Uterus (tissue), 4 donors: Measurements from ENCODE around the gene PRKCE. TPM values are rescaled to one million over a fixed set of nuclear protein-coding genes. Genes with fewer than 3 reads are reported as not detected.
A peak's percentile ranks its signal among the peaks of the same experiment; 100 is the strongest.

ENCODE experiments used
- DNase-seq, 2 donors: peaks; one replicate each; pipeline ENCODE4 v3.0.0-alpha.2; 2019 to 2020
- H3K27ac ChIP-seq, 2 donors: fragments of 200-600 bp; sonication (generic); 1 replicate in 1 of 2; 2 replicates in 1 of 2; pipeline ENCODE4 v1.5.1; 2016 to 2018
- H3K27me3 ChIP-seq, 2 donors: fragments of 200-600 bp; sonication (generic); one replicate each; pipeline ENCODE4 v1.5.1; 2018 to 2019; ENCODE audit warnings: control low read depth in 1 of 2
- H3K36me3 ChIP-seq, 2 donors: fragments of 200-600 bp; sonication (generic); one replicate each; pipeline ENCODE4 v1.5.1; 2019; ENCODE audit warnings: control low read depth in 1 of 2
- H3K4me1 ChIP-seq, 2 donors: fragments of 200-600 bp; sonication (generic); one replicate each; pipeline ENCODE4 v1.5.1; 2018 to 2019; ENCODE audit warnings: control low read depth in 1 of 2
- H3K4me3 ChIP-seq, 2 donors: fragments of 200-600 bp; sonication (generic); 1 replicate in 1 of 2; 2 replicates in 1 of 2; pipeline ENCODE4 v1.5.1; 2018 to 2019; ENCODE audit warnings: mild to moderate bottlenecking in 1 of 2
- H3K9me3 ChIP-seq, 2 donors: fragments of 200-600 bp; sonication (generic); one replicate each; pipeline ENCODE4 v1.5.1; 2019; ENCODE audit warnings: control low read depth in 1 of 2
- POLR2A ChIP-seq, 2 donors: fragments of 450-650 bp; IDR thresholded peaks; one replicate each; pipeline ENCODE4 v1.6.1; 2016; ENCODE audit warnings: antibody characterized with exemption in 2 of 2, mild to moderate bottlenecking in 1 of 2, moderate library complexity in 1 of 2
- intact Hi-C: fragments of 100-400 bp; cut with DNase I; formaldehyde crosslinking; loops from one replicate; pipeline ENCODE4 v1.15.1; 2023; ENCODE audit warnings: low total_unique reads
- total RNA-seq, 4 donors: library from RNA; depleted of rRNA in 3 of 4; stranded (reverse); fragments of >200 nt in 3 of 4; gene quantifications; one replicate each; pipeline versions ENCODE4 v1.1.0 to v1.2.4, GENCODE V29; 2014 to 2023
- TF ChIP-seq, protein P1 (sequence below), 4 experiments: fragments of 200-600 bp in 2 of 4; fragments of 450-650 bp in 2 of 4; sonication (generic) in 2 of 4; IDR thresholded peaks; one replicate each; pipeline ENCODE4 v1.5.1; 2016 to 2019; ENCODE audit warnings: antibody characterized with exemption in 4 of 4, mild to moderate bottlenecking in 2 of 4, moderate library complexity in 1 of 4
- donor health status: DM: yes; HTN: yes; CAD: no.

PRKCE gene
- total RNA-seq, 4 donors from 2014 or later, result 3.8 to 47.6 (median 14.2) TPM

DNA sequence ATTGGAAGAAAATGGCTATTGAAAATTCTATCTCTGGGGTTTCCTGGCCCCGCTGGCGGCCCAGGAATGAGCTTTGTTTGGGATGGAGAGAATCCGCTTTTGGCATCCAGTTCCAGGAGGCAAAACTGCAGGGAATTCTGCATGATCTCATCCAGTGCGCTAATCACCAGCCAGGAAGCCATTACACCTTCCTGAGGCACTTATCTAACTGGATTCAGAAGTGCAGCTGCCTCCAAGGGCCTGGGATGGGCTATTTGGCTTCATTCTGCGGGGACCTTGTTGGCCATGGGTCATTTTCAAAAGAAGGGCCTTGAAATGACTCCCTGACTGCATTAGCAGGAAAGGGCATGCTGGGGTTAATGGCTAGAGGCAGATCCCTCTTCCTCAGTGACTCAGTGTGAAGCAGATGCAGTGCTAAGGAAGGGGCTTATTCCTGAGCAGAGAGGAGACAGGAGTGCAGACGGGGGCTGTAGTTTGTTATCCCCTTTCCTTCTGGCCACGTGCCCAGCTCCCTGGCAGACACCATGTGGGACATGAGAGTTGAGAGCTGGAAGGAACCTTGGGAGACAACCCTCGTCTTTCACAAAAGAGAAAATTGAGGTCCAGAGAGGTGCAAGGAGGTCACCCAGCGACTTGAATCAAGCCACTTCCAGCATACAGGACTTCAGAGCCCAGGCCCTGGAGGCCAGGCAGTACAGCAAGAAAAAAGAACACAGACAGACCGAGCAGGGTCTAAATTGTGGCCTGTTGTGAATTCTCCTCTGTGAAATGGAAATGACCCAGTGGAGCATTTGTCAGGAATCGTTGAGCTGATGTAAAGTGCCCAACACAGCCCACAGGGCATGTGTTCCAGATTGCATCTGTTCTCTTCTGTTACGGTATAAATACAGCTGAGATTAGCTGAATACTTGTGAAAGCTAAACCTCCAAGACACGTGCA is 161.8 kb downstream of the PRKCE start:
- DNase-seq, result peak; percentile 40 to 53
- no peak overlapping the region for H3K4me3 ChIP-seq
- H3K9me3 ChIP-seq, result no peaks in the 10 kb centered on the region
- no peak for TF ChIP-seq POLR2A (IDR thresholded peaks at IDR 0.05)
- TF ChIP-seq, protein P1, sequence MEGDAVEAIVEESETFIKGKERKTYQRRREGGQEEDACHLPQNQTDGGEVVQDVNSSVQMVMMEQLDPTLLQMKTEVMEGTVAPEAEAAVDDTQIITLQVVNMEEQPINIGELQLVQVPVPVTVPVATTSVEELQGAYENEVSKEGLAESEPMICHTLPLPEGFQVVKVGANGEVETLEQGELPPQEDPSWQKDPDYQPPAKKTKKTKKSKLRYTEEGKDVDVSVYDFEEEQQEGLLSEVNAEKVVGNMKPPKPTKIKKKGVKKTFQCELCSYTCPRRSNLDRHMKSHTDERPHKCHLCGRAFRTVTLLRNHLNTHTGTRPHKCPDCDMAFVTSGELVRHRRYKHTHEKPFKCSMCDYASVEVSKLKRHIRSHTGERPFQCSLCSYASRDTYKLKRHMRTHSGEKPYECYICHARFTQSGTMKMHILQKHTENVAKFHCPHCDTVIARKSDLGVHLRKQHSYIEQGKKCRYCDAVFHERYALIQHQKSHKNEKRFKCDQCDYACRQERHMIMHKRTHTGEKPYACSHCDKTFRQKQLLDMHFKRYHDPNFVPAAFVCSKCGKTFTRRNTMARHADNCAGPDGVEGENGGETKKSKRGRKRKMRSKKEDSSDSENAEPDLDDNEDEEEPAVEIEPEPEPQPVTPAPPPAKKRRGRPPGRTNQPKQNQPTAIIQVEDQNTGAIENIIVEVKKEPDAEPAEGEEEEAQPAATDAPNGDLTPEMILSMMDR (IDR thresholded peaks at IDR 0.05), result no peak
- peak overlapping the region; percentile 49 to 55 for H3K27ac ChIP-seq
- H3K4me1 ChIP-seq, result peaks cover 0 to 26% of the 10 kb centered on the region in 2 donors
- no peaks in the 10 kb centered on the region for H3K36me3 ChIP-seq
- intact Hi-C loops, result no loop called here
- H3K27me3 ChIP-seq, result no peaks in the 10 kb centered on the region

DNA sequence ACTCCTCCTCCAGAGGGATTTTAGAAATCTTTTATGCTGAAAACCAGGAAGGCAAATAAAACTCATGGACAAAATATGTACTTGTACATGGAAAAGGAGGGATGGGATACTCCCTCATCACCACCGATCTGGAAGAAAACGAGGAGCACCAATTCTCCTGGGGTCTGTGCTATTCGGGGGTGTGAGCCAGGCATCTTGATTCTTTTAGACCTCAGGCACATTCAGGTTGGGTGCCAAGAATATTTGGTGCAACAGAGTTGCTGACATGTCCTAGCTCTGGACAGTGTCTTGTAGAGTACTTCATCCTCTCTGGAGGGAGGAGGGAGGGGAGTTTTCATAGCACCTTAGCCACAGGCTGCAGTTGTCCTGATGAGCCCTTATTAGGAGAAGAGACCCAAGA is 163.0 kb downstream of the PRKCE start:
- Histone ChIP-seq H3K27ac (peak overlapping the region; percentile 49 to 55), H3K36me3 (no peaks in the 10 kb centered on the region), H3K4me1 (peaks cover 0 to 26% of the 10 kb centered on the region in 2 donors), H3K9me3 (no peaks in the 10 kb centered on the region), H3K27me3 (no peaks in the 10 kb centered on the region), H3K4me3 (no peak overlapping the region)
- no peak for TF ChIP-seq POLR2A (IDR thresholded peaks at IDR 0.05)
- TF ChIP-seq, protein P1 (IDR thresholded peaks at IDR 0.05), result no peak
- intact Hi-C loops, result no loop called here
- peak; percentile 54 to 64 for DNase-seq

DNA sequence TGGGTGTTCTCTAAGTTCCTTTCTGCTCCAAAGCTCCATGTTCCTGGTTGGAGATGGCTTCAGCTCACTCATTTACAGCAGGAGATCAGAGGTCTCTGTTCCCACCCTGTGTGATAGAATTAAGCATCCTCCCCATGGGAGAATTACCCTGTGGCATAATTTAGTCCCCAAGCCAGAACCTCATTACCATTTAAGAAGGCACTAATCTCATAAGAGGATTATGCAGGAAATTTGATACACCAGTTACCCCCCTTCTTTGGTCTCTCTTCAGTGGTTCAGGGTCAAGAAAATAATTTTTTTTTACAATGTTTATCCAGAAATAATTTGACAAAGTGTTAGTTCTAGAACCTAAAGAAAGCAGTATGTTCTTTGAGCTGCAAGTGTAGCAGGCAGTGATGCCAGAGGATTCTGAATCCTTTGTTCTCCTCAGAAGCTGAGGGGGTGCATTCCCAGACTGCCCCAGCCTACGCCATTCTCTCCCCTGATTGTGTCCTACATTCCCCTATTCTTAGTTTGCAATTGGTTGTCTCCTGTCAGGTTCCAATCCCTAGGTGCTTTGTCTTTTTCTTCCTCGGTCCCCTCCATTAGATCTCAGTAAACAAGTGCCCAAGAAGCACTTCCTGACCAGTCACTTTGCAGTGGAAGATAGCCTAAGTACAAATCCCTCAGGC is 163.6 kb downstream of the PRKCE start:
- H3K9me3 ChIP-seq, result no peaks in the 10 kb centered on the region
- H3K27ac ChIP-seq, result peak overlapping the region; percentile 49 to 55
- no peak overlapping the region for H3K4me3 ChIP-seq
- H3K27me3 ChIP-seq, result no peaks in the 10 kb centered on the region
- intact Hi-C loops, result no loop called here
- peaks cover 0 to 26% of the 10 kb centered on the region in 2 donors for H3K4me1 ChIP-seq
- TF ChIP-seq, protein P1 (IDR thresholded peaks at IDR 0.05), result no peak
- no peak for TF ChIP-seq POLR2A (IDR thresholded peaks at IDR 0.05)
- DNase-seq, result no peak
- H3K36me3 ChIP-seq, result no peaks in the 10 kb centered on the region

DNA sequence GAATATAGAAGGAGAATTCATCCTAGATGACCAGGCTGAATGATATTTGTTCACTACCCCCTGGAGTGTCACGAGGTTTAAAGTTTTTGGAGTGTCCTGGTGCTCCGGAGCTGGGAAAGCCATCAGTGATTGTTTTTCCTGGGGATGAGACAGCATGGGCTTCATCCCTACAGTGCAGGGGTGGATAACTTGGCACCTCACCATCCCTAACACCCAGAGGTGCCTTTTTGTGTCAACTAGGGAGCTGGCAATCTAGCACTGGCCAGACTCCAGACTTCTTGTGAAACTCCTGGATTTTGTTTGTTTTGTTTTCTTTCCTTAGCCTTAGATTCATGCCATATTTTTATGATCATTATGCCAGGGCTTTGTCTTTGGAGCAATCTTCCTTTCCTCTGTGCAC is 164.8 kb downstream of the PRKCE start:
- TF ChIP-seq POLR2A (IDR thresholded peaks at IDR 0.05), result no peak
- TF ChIP-seq, protein P1 (IDR thresholded peaks at IDR 0.05), result no peak
- Histone ChIP-seq H3K4me3 (no peak overlapping the region), H3K4me1 (peaks cover 0 to 26% of the 10 kb centered on the region in 2 donors), H3K9me3 (no peaks in the 10 kb centered on the region), H3K27ac (peak overlapping the region; percentile 46 to 55), H3K27me3 (no peaks in the 10 kb centered on the region), H3K36me3 (no peaks in the 10 kb centered on the region)
- intact Hi-C loops, result no loop called here
- DNase-seq, result peak in 1 of 2 donors; percentile 40

DNA sequence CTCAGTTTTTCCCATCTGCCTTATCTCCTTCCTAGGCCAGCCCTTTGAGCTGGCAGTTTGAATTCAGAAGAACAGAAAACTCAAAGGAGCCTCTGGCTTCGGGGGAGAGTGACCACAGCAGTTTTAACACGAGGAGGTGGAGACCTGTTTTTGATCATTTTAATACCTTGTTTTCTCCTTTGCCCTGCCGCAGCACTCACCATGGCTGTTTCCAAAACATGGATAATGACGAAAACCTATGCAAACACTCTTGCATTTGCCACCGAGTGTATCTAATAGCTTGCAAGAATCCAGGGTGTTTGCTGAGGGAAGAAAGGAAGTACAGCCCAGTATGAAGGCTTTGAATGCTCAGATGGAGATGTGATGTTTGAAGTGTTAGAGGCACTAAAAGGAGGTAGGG is 167.1 kb downstream of the PRKCE start:
- Histone ChIP-seq H3K9me3 (no peaks in the 10 kb centered on the region), H3K4me3 (no peak overlapping the region), H3K27me3 (no peaks in the 10 kb centered on the region), H3K4me1 (peaks cover 0 to 35% of the 10 kb centered on the region in 2 donors), H3K36me3 (no peaks in the 10 kb centered on the region), H3K27ac (peak overlapping the region; percentile 42 to 63)
- intact Hi-C loops, result no loop called here
- TF ChIP-seq, protein P1 (IDR thresholded peaks at IDR 0.05), result no peak
- no peak for TF ChIP-seq POLR2A (IDR thresholded peaks at IDR 0.05)
- DNase-seq, result no peak
